Effector memory CD4-positive, alpha-beta T cell (primary cell): ENCODE data around the gene KCNMB3.

ENCODE experiments used
- DNase-seq, 3 donors: peaks; one replicate each; pipeline ENCODE4 v3.0.0-alpha.2; 2020
- H3K27ac ChIP-seq: 2 replicates; pipeline ENCODE4 v1.7.0; 2013; ENCODE audit warnings: mild to moderate bottlenecking, low read length, moderate library complexity; ENCODE audit not compliant: insufficient read depth, poor library complexity, severe bottlenecking
- H3K27me3 ChIP-seq: replicated peaks from 2 replicates; pipeline ENCODE4 v1.7.0; 2013; ENCODE audit warnings: mild to moderate bottlenecking, low read length; ENCODE audit not compliant: insufficient read depth, control insufficient read depth, poor library complexity, severe bottlenecking
- H3K36me3 ChIP-seq: 2 replicates; pipeline ENCODE4 v1.7.0; 2013; ENCODE audit warnings: mild to moderate bottlenecking, low read length, moderate library complexity; ENCODE audit not compliant: control insufficient read depth, insufficient read depth
- H3K4me1 ChIP-seq: 2 replicates; pipeline ENCODE4 v1.7.0; 2013; ENCODE audit warnings: low read length, mild to moderate bottlenecking; ENCODE audit not compliant: control insufficient read depth, insufficient read depth, poor library complexity, severe bottlenecking
- H3K4me3 ChIP-seq: 2 replicates; pipeline ENCODE4 v1.7.0; 2013; ENCODE audit warnings: low read length, low read depth, mild to moderate bottlenecking; ENCODE audit not compliant: insufficient read depth, poor library complexity, severe bottlenecking
- H3K9me3 ChIP-seq: 2 replicates; pipeline ENCODE4 v1.7.0; 2013; ENCODE audit warnings: mild to moderate bottlenecking, low read length, moderate library complexity; ENCODE audit not compliant: control insufficient read depth
- total RNA-seq, 3 donors: gene quantifications; one replicate each; lab custom pipeline; 2026; lab: John Stamatoyannopoulos, UW

The KCNMB3 gene
- 0.19 to 0.61 (median 0.52) reads per million in 3 donors for total RNA-seq

DNA sequence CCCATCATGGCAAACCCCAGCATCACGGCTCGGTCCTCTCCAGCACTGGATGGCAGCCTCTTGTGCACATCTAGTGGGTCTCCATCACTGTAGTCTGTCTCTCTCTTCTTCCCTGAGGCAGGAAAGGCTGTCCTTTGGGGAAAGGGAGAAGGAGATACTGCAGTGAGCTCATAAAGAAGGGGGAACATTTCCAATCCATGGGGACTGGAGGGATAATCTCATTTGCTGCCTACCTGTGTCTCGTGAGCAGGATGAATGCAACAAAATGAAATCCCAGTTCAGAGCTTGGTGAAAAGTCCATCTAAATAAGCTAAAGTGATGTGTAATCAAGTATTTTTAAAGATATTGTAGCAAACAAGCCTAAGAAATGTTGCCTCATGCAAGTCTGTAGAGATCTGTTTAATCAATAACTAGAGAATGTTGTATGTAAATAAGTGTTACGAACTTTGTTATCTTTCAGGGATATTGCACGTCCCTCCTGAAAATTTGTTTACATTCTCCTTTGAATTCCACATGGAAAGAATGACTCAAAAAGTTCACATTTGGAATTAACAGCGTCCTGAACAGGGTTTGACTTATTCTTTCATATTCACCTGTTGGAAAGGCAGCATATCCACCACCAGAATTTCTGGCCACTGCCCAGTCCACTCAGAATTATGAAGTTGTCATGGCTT is at the start of gene KCNMB3:
Gene KCNMB3, minus strand, starts transcription at position 312 of the 674 bp plus-strand sequence. Its CDS starts 124 bp downstream, at position 188.
- DNase-seq, result no peak
- no peaks in the 10 kb centered on the region for H3K27me3 ChIP-seq

GRCh38 chr3:179299999-179300613 is 49.2 kb upstream of the KCNMB3 start:
- no peaks in the 10 kb centered on the region for H3K36me3 ChIP-seq
- no peaks in the 10 kb centered on the region for H3K27me3 ChIP-seq

More for the DNA sequence above, at the start of gene KCNMB3:
- Histone ChIP-seq H3K4me3 (no peak within 1 kb of the TSS), H3K36me3 (no peaks in the 10 kb centered on the region), H3K9me3 (no peaks in the 10 kb centered on the region), H3K4me1 (no peaks in the 10 kb centered on the region), H3K27ac (no peak within 1 kb of the TSS)

DNA sequence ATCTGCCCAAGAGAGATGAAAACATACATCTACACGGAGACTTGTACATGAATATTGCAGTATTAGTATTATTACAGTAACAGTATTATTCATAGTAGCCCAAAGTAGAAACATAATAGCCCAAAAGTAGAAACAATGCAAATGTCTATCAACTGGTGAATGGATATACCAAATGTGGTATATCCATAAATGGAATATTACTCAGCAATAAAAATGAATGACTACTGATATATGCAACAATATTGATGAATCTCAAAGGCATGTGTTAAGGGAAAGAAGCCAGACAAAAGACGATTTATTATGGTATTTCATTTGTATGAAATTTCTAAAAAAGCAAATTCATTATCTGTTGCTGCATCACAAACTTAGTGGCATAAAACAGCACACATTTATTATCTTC is 48.4 kb upstream of the KCNMB3 start:
- no peak overlapping the region for H3K27ac ChIP-seq
- H3K9me3 ChIP-seq, result no peaks in the 10 kb centered on the region
- no peak overlapping the region for H3K4me3 ChIP-seq
- no peaks in the 10 kb centered on the region for H3K36me3 ChIP-seq
- no peaks in the 10 kb centered on the region for H3K4me1 ChIP-seq
- H3K27me3 ChIP-seq, result no peaks in the 10 kb centered on the region
- DNase-seq, result no peak

More at GRCh38 chr3:179299999-179300613, 49.2 kb upstream of the KCNMB3 start:
- H3K9me3 ChIP-seq, result no peaks in the 10 kb centered on the region
- no peaks in the 10 kb centered on the region for H3K4me1 ChIP-seq
- no peak overlapping the region for H3K27ac ChIP-seq
- H3K4me3 ChIP-seq, result no peak overlapping the region
- no peak for DNase-seq

- Histone ChIP-seq H3K4me3 (no peak overlapping the region), H3K27ac (no peak overlapping the region), H3K36me3 (no peaks in the 10 kb centered on the region), H3K9me3 (no peaks in the 10 kb centered on the region), H3K27me3 (no peaks in the 10 kb centered on the region), H3K4me1 (no peaks in the 10 kb centered on the region)
- no peak for DNase-seq
Observed at GRCh38 chr3:179297971-179298725, 47.2 kb upstream of the KCNMB3 start.

GRCh38 chr3:179292450-179292849 is 41.5 kb upstream of the KCNMB3 start:
- Histone ChIP-seq H3K27ac (no peak overlapping the region), H3K36me3 (no peaks in the 10 kb centered on the region)
- no peak for DNase-seq

DNA sequence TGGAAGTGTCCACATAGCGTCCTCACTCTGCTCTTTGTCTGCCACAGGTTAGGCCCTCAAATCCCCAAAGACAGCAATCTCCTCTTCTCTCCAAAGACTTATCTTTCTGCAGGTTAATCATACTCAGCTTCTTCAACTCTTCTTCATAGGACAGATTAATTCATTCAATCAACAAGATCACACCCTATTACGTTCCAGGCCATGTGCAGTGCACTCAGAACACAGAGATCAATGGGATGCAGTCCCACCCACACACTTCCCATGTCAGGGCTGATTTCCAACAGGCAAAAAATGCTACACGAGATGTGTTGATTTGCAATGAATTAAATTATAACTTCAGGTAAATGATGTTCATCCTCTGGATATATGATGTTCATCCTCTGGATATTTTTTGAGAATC is 38.4 kb upstream of the KCNMB3 start:
- Histone ChIP-seq H3K27me3 (no peaks in the 10 kb centered on the region), H3K4me3 (no peak overlapping the region), H3K4me1 (no peaks in the 10 kb centered on the region), H3K36me3 (no peaks in the 10 kb centered on the region), H3K9me3 (no peaks in the 10 kb centered on the region), H3K27ac (no peak overlapping the region)
- no peak for DNase-seq

More at GRCh38 chr3:179292450-179292849, 41.5 kb upstream of the KCNMB3 start:
- H3K4me1 ChIP-seq, result no peaks in the 10 kb centered on the region
- no peaks in the 10 kb centered on the region for H3K27me3 ChIP-seq
- H3K9me3 ChIP-seq, result no peaks in the 10 kb centered on the region
- H3K4me3 ChIP-seq, result no peak overlapping the region

- H3K27ac ChIP-seq, result no peak overlapping the region
- no peaks in the 10 kb centered on the region for H3K27me3 ChIP-seq
- no peaks in the 10 kb centered on the region for H3K4me1 ChIP-seq
- no peak for DNase-seq
- no peaks in the 10 kb centered on the region for H3K36me3 ChIP-seq
- H3K9me3 ChIP-seq, result no peaks in the 10 kb centered on the region
- H3K4me3 ChIP-seq, result no peak overlapping the region
Observed at GRCh38 chr3:179288845-179289244, 37.9 kb upstream of the KCNMB3 start.

- Histone ChIP-seq H3K4me1 (no peaks in the 10 kb centered on the region), H3K27ac (no peak overlapping the region), H3K9me3 (no peaks in the 10 kb centered on the region), H3K27me3 (no peaks in the 10 kb centered on the region), H3K36me3 (no peaks in the 10 kb centered on the region), H3K4me3 (no peak overlapping the region)
- no peak for DNase-seq
Observed at GRCh38 chr3:179286331-179286730, 35.4 kb upstream of the KCNMB3 start.

GRCh38 chr3:179281825-179282224 is 30.9 kb upstream of the KCNMB3 start:
- Histone ChIP-seq H3K27ac (no peak overlapping the region), H3K36me3 (no peaks in the 10 kb centered on the region), H3K9me3 (no peaks in the 10 kb centered on the region), H3K4me3 (no peak overlapping the region), H3K27me3 (no peaks in the 10 kb centered on the region), H3K4me1 (no peaks in the 10 kb centered on the region)
- no peak for DNase-seq

DNA sequence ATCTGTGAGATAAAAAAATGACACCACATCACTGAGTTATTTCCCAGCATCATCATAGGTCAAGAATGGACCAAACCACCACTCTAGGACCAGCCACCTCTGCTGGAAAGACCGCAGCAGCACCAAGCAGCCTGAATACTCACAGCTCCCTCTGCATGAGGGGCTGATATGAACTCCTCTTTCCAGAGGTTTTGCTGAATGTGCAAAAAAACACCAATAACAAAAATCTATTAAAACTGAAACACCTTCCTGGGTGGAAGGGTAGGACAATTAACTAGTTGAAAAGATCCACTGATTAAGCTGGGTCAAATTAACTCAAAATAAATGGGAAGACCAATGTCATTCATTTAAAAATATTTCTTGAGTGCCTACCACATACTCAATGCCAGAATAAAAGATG is 28.9 kb upstream of the KCNMB3 start:
- Histone ChIP-seq H3K9me3 (no peaks in the 10 kb centered on the region), H3K27ac (no peak overlapping the region), H3K4me3 (no peak overlapping the region), H3K36me3 (no peaks in the 10 kb centered on the region), H3K27me3 (no peaks in the 10 kb centered on the region), H3K4me1 (no peaks in the 10 kb centered on the region)
- DNase-seq, result no peak
